ENCODE data around the gene CIP2A. TPM values are rescaled to one million over a fixed set of nuclear protein-coding genes. Genes with fewer than 3 reads are reported as not detected.

Gene CIP2A
- total RNA-seq, 3 donors from 2014 or later = 2.0 to 5.1 (median 3.5) TPM

DNA sequence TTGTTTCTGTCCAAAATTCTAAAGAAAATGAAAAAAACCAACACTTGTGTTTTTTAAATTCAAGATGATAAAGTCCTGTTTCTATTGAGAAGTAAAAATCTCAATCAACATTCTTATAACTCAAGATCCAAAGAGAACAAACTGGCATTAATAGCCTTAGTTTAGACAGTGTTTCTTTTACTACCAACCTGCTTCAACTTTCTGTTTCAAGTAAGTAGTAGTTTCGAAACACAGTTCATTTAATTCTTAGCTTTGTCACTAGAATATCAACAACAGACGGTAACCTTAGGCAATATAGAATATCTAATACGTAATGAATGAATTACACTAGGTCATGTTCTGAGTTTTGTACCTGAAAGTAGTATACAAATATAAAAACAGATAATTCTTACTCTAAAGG is 23.7 kb downstream of the CIP2A start:
- intact Hi-C loops (cut with DNase I; ENCODE audit: low total_unique reads) = no loop called here
- TF ChIP-seq POLR2A (IDR thresholded peaks at IDR 0.05) (no peak), POLR2AphosphoS5 (IDR thresholded peaks at IDR 0.05) (no peak)
- TF ChIP-seq, protein P1, sequence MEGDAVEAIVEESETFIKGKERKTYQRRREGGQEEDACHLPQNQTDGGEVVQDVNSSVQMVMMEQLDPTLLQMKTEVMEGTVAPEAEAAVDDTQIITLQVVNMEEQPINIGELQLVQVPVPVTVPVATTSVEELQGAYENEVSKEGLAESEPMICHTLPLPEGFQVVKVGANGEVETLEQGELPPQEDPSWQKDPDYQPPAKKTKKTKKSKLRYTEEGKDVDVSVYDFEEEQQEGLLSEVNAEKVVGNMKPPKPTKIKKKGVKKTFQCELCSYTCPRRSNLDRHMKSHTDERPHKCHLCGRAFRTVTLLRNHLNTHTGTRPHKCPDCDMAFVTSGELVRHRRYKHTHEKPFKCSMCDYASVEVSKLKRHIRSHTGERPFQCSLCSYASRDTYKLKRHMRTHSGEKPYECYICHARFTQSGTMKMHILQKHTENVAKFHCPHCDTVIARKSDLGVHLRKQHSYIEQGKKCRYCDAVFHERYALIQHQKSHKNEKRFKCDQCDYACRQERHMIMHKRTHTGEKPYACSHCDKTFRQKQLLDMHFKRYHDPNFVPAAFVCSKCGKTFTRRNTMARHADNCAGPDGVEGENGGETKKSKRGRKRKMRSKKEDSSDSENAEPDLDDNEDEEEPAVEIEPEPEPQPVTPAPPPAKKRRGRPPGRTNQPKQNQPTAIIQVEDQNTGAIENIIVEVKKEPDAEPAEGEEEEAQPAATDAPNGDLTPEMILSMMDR (IDR thresholded peaks at IDR 0.05) = no peak
- Histone ChIP-seq H3K36me3 (no peaks in the 10 kb centered on the region), H3K4me1 (no peaks in the 10 kb centered on the region), H3K9me3 (no peaks in the 10 kb centered on the region), H3K4me3 (no peak overlapping the region), H3K27ac (no peak overlapping the region), H3K27me3 (no peaks in the 10 kb centered on the region)
- DNase-seq (ENCODE audit: low spot score in 2 of 2) = no peak

DNA sequence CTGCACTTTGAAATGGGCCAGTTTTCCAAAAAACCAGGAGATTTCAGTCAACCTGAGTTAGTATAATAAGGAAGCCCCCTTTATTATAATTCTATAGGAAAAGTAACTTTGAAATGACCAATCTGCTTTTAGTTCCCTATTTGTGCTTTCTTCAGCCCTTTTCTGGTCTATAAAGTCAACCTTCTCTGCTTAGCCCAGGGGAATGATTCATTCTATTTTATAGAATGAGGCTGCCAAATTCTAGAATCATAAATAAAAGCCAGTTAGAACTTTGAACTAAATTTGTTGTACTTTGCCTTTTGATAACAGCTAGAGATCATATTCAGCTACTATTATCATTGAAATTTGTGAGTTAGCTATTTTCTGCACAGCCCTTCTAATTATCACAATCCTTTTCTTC is 24.7 kb downstream of the CIP2A start:
- H3K27ac ChIP-seq = no peak overlapping the region
- no peaks in the 10 kb centered on the region for H3K27me3 ChIP-seq
- no peak for DNase-seq (ENCODE audit: low spot score in 2 of 2)
- H3K36me3 ChIP-seq = no peaks in the 10 kb centered on the region
- TF ChIP-seq POLR2A (IDR thresholded peaks at IDR 0.05) (no peak), POLR2AphosphoS5 (IDR thresholded peaks at IDR 0.05) (no peak)
- TF ChIP-seq, protein P1 (IDR thresholded peaks at IDR 0.05) = no peak
- no peaks in the 10 kb centered on the region for H3K4me1 ChIP-seq
- H3K9me3 ChIP-seq = no peaks in the 10 kb centered on the region
- no peak overlapping the region for H3K4me3 ChIP-seq
- intact Hi-C loops (cut with DNase I; ENCODE audit: low total_unique reads) = no loop called here

DNA sequence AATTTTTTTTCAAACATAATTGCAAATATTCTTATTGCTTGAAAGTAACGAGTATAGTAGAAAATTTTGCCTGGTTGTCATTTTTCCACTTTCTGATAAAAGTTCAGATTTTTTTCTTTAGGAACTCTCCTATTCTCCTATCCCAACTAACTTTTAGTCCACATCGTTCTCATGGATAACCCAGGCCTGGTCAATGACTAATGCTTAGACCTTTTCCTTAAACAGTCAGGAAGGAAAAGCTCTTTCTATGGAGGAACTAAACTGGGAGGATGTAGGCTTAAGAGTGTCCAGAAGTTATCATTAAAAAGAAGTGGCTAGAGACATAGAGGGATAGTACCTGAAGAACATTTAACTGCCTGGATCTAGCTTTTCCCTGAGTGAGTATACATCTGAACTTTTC is 26.7 kb downstream of the CIP2A start:
- no peaks in the 10 kb centered on the region for H3K9me3 ChIP-seq
- intact Hi-C loops (cut with DNase I; ENCODE audit: low total_unique reads) = no loop called here
- TF ChIP-seq POLR2AphosphoS5 (IDR thresholded peaks at IDR 0.05) (no peak), POLR2A (IDR thresholded peaks at IDR 0.05) (no peak)
- TF ChIP-seq, protein P1 (IDR thresholded peaks at IDR 0.05) = no peak
- no peaks in the 10 kb centered on the region for H3K27me3 ChIP-seq
- H3K4me3 ChIP-seq = no peak overlapping the region
- no peak overlapping the region for H3K27ac ChIP-seq
- no peaks in the 10 kb centered on the region for H3K4me1 ChIP-seq
- no peak for DNase-seq (ENCODE audit: low spot score in 2 of 2)
- no peaks in the 10 kb centered on the region for H3K36me3 ChIP-seq

DNA sequence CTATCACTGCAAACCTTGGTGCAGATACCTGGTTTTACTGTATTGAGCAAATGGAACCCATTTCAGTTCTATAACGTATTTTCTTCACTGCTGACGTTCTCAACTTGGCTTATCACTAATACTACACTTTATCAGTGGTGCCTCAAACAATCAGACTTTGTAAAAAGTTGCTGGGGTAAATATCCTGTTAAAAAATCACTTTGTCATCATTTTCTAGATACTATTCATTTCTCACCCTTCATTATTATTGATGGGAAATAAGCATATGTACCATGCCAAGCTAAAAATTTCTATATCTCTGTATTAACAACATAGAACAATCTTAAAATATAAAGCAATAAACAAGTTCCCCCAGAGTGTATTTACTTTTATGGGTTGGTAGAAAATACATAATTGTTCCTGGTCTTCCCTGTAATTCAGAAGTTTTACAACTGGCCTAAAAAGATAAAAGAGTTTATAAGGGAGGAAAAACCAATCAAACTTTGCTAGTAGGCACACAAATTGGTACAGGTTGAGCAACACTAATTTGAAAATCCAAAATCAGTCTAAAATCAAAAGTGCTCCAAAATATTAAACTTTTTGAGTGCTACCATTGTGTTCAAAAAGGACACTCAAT is 33.2 kb downstream of the CIP2A start:
- Histone ChIP-seq H3K27me3 (no peaks in the 10 kb centered on the region), H3K9me3 (no peaks in the 10 kb centered on the region), H3K4me3 (no peak overlapping the region), H3K4me1 (no peaks in the 10 kb centered on the region), H3K27ac (no peak overlapping the region), H3K36me3 (no peaks in the 10 kb centered on the region)
- intact Hi-C loops (cut with DNase I; ENCODE audit: low total_unique reads) = loop anchor here (10.0 kb wide), 1 partner anchor 61 kb away; no protein-coding TSS in a partner anchor
- no peak for TF ChIP-seq POLR2A (IDR thresholded peaks at IDR 0.05)
- TF ChIP-seq, protein P1 (IDR thresholded peaks at IDR 0.05) = no peak
- TF ChIP-seq POLR2AphosphoS5 (IDR thresholded peaks at IDR 0.05) = no peak
- no peak for DNase-seq (ENCODE audit: low spot score in 2 of 2)

DNA sequence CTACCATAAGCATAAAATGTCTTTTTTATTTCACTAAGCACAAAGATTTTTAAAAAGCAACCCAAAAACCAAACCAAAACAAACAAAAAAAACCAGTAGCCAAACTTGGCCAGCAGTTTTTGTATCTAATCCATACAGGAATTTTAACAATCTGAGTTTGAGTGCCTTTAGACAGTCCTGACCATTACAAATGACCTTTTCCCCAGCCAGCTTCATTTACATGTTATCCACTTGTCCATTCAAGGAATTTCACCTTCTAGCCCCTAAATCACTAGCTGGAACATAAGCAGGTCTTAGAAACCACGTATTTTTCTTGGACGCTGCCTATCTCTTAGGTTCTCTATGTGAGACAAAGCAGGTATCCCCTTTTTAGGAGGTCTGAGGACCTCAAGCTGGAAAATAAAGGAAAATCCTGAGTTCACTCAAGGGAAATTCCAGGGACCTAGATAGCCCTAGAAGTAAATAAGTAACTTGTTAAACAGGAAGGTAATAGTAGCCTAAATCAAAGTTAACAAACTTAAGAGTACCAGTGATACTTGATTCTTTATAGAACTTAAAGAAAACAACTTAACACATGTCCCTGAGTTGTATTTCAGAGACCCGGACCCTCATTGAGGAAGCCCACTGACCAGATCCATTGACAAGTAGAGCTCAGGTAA is 34.2 kb downstream of the CIP2A start:
- intact Hi-C loops (cut with DNase I; ENCODE audit: low total_unique reads) = loop anchor here (10.0 kb wide), 1 partner anchor 60 kb away; no protein-coding TSS in a partner anchor
- no peaks in the 10 kb centered on the region for H3K9me3 ChIP-seq
- H3K27me3 ChIP-seq = no peaks in the 10 kb centered on the region
- H3K4me3 ChIP-seq = no peak overlapping the region
- no peak for DNase-seq (ENCODE audit: low spot score in 2 of 2)
- no peaks in the 10 kb centered on the region for H3K36me3 ChIP-seq
- no peaks in the 10 kb centered on the region for H3K4me1 ChIP-seq
- TF ChIP-seq, protein P1 (IDR thresholded peaks at IDR 0.05) = no peak
- TF ChIP-seq POLR2AphosphoS5 (IDR thresholded peaks at IDR 0.05) (no peak), POLR2A (IDR thresholded peaks at IDR 0.05) (no peak)
- no peak overlapping the region for H3K27ac ChIP-seq
